T-helper 17 cell (primary cell): Measurements from ENCODE around the gene CPSF4. TPM values are rescaled to one million over a fixed set of nuclear protein-coding genes. Genes with fewer than 3 reads are reported as not detected.

Source experiments
- ATAC-seq: fragments of 150-1000 bp; cut with Tn5 transposase; 2 replicates; pipeline ENCODE4 v1.10.0; 2021; ENCODE audit warnings: mild to moderate bottlenecking, moderate library complexity
- DNase-seq, 3 donors: peaks; one replicate each; pipeline versions ENCODE4 v3.0.0 to v3.0.0-alpha.2; 2020 to 2021
- H3K9me3 ChIP-seq: one replicate; pipeline ENCODE4 v1.7.0; 2013; ENCODE audit warnings: low read length, mild to moderate bottlenecking; ENCODE audit not compliant: control insufficient read depth, poor library complexity, severe bottlenecking
- H3K27ac Mint-ChIP-seq: one replicate; pipeline ENCODE4 v1.8.0; 2022; ENCODE audit warnings: mild to moderate bottlenecking, moderate library complexity, mixed read lengths
- H3K27me3 Mint-ChIP-seq: one replicate; pipeline ENCODE4 v1.8.0; 2022; ENCODE audit warnings: mixed read lengths
- H3K36me3 Mint-ChIP-seq: one replicate; pipeline ENCODE4 v1.8.0; 2022; ENCODE audit warnings: low read depth, mixed read lengths
- H3K4me1 Mint-ChIP-seq: one replicate; pipeline ENCODE4 v1.8.0; 2022; ENCODE audit warnings: mild to moderate bottlenecking, mixed read lengths
- H3K4me3 Mint-ChIP-seq: one replicate; pipeline ENCODE4 v1.8.0; 2022; ENCODE audit warnings: mild to moderate bottlenecking, moderate library complexity, mixed read lengths
- total RNA-seq, 4 donors: library from RNA in 2 of 4; stranded (reverse) in 2 of 4; gene quantifications; one replicate each; pipeline ENCODE4 v1.2.3 and lab custom pipeline; 2022 to 2026

The CPSF4 gene
- total RNA-seq, 2 donors from 2014 or later: 35.0 to 42.9 TPM

- no peak for DNase-seq
- no peaks in the 10 kb centered on the region for H3K27me3 Mint-ChIP-seq
Measured at GRCh38 chr7:99447943-99448342, 9.2 kb downstream of the CPSF4 start.

GRCh38 chr7:99448855-99449254, 10.1 kb downstream of the CPSF4 start:
- DNase-seq (no peak), ATAC-seq (no peak)
- Mint-ChIP-seq H3K4me3 (no peak overlapping the region), H3K27ac (no peak overlapping the region), H3K27me3 (no peaks in the 10 kb centered on the region), H3K4me1 (peaks cover 7% of the 10 kb centered on the region), H3K36me3 (peaks cover 3% of the 10 kb centered on the region)
- H3K9me3 ChIP-seq: no peaks in the 10 kb centered on the region

More at GRCh38 chr7:99447943-99448342, 9.2 kb downstream of the CPSF4 start:
- no peak overlapping the region for H3K4me3 Mint-ChIP-seq
- ATAC-seq: no peak
- H3K27ac Mint-ChIP-seq: no peak overlapping the region
- peaks cover 4% of the 10 kb centered on the region for H3K36me3 Mint-ChIP-seq
- no peaks in the 10 kb centered on the region for H3K9me3 ChIP-seq
- H3K4me1 Mint-ChIP-seq: peaks cover 10% of the 10 kb centered on the region

- no peaks in the 10 kb centered on the region for H3K27me3 Mint-ChIP-seq
- no peak overlapping the region for H3K4me3 Mint-ChIP-seq
- no peaks in the 10 kb centered on the region for H3K9me3 ChIP-seq
- no peak overlapping the region for H3K27ac Mint-ChIP-seq
- no peak for ATAC-seq
- peaks cover 4% of the 10 kb centered on the region for H3K36me3 Mint-ChIP-seq
- H3K4me1 Mint-ChIP-seq: peaks cover 7% of the 10 kb centered on the region
- DNase-seq: no peak
Measured at GRCh38 chr7:99449326-99449725, 10.6 kb downstream of the CPSF4 start.

DNA sequence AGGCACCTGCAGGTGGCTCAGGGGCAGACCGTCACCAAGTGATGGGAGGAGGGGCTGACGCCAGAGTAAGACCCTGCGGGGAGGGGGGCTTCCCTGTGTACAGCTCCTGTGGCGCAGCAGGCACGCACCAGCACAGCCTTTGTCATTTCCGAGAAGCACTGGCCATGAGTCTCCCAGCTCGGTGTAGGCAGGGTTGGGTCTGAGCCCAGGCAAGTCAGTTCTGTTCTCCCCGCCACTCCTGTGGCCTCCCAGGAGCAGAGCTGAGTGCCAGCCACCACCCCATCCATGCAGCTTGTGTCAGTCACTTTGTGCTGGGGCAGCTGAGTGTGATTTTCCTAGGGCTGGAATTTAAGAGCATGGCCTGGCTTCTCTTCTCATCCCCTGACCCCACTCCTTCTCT, 13.2 kb downstream of the CPSF4 start:
- no peaks in the 10 kb centered on the region for H3K27me3 Mint-ChIP-seq
- no peaks in the 10 kb centered on the region for H3K9me3 ChIP-seq
- H3K36me3 Mint-ChIP-seq: peaks cover 6% of the 10 kb centered on the region
- DNase-seq: no peak
- no peak for ATAC-seq
- H3K4me1 Mint-ChIP-seq: peaks cover 9% of the 10 kb centered on the region
- H3K4me3 Mint-ChIP-seq: no peak overlapping the region
- H3K27ac Mint-ChIP-seq: no peak overlapping the region

- ATAC-seq: no peak
- DNase-seq: no peak
- no peak overlapping the region for H3K27ac Mint-ChIP-seq
- peaks cover 11% of the 10 kb centered on the region for H3K4me1 Mint-ChIP-seq
- no peak overlapping the region for H3K4me3 Mint-ChIP-seq
- H3K27me3 Mint-ChIP-seq: no peaks in the 10 kb centered on the region
- H3K9me3 ChIP-seq: no peaks in the 10 kb centered on the region
- peaks cover 6% of the 10 kb centered on the region for H3K36me3 Mint-ChIP-seq
Measured at GRCh38 chr7:99452541-99452940, 13.8 kb downstream of the CPSF4 start.

DNA sequence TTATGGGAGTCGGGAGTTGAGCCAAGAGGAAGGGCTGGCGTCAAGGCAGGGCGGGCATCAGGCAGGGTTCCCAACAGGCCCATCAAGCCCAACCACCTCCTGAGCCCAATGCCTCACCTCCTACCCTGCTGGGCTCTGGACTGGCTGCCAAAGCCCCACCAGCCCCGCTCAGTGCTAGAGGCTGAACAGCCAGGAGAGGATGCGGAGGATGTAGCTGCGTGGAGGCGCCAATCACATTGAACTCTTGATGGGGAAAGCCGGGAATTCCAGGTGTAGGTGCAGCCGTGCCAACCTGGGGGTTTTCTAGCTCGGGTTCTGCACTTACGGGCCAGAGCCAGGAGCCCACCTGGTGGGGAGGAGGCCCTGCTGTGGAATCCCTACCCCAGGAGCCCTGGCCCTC, 14.4 kb downstream of the CPSF4 start:
- DNase-seq (no peak), ATAC-seq (no peak)
- peaks cover 11% of the 10 kb centered on the region for H3K4me1 Mint-ChIP-seq
- no peak overlapping the region for H3K4me3 Mint-ChIP-seq
- peaks cover 6% of the 10 kb centered on the region for H3K36me3 Mint-ChIP-seq
- no peak overlapping the region for H3K27ac Mint-ChIP-seq
- no peaks in the 10 kb centered on the region for H3K27me3 Mint-ChIP-seq
- no peaks in the 10 kb centered on the region for H3K9me3 ChIP-seq

DNA sequence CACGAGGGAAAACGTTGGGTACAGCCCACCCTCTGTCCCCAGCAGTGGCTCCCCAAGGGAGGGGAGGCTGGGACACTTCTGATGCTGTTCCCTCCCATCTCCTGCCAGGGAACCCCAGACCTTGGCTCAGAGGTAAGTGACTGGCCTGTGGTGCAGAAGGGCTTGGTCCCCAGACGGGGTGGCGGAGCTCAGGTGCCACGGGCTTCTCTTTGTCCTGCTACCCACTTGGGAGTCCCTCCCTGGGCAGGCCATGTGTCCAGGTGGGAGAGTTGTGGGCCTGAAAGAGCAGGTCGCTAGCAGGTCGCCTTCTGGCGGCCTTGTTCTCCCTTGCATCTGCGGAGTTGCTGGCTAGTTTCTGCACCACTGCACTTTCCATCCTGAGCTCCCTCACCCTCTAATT, 17.1 kb downstream of the CPSF4 start:
- DNase-seq: no peak
- Mint-ChIP-seq H3K4me3 (no peak overlapping the region), H3K27ac (no peak overlapping the region), H3K27me3 (no peaks in the 10 kb centered on the region), H3K4me1 (peaks cover 18% of the 10 kb centered on the region), H3K36me3 (peaks cover 6% of the 10 kb centered on the region)
- no peaks in the 10 kb centered on the region for H3K9me3 ChIP-seq
- no peak for ATAC-seq

GRCh38 chr7:99456288-99456687, 17.5 kb downstream of the CPSF4 start:
- no peak overlapping the region for H3K4me3 Mint-ChIP-seq
- peaks cover 15% of the 10 kb centered on the region for H3K4me1 Mint-ChIP-seq
- ATAC-seq: no peak
- no peak overlapping the region for H3K27ac Mint-ChIP-seq
- peaks cover 6% of the 10 kb centered on the region for H3K36me3 Mint-ChIP-seq
- no peaks in the 10 kb centered on the region for H3K9me3 ChIP-seq
- no peak for DNase-seq
- no peaks in the 10 kb centered on the region for H3K27me3 Mint-ChIP-seq

DNA sequence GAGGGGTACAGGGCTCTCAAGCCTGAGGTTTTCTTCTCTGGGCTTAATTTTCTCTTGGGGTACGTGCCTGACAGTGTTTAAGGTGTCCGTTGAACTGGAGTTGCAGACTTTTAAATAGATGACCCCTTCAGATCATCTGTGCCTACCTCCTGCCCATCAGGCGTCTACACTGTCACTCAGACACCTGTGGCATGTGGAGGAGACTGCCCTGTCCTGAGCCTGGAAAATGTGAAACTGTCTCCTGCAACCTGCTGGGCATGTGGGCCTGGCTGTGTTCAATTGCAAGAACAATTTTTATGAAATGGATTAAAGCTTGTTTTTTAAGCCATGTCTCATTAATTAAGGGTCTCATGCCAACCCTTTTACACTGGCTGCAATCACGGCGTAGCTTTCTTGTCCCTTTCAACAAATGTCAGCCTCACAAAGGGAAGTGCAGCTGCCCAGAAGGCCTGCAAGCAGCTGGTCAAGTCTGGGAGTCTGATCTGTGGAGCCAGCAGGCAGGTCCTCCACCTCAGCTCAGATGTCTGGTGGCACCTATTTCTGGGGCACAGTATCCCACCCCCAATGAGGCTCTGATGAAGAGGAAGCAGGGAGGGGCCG, 18.4 kb downstream of the CPSF4 start:
- H3K9me3 ChIP-seq: no peaks in the 10 kb centered on the region
- ATAC-seq (no peak), DNase-seq (no peak)
- Mint-ChIP-seq H3K4me1 (peaks cover 15% of the 10 kb centered on the region), H3K4me3 (no peak overlapping the region), H3K27me3 (no peaks in the 10 kb centered on the region), H3K27ac (peak overlapping the region; percentile 43), H3K36me3 (peaks cover 6% of the 10 kb centered on the region)

GRCh38 chr7:99457650-99458493, 19.1 kb downstream of the CPSF4 start:
- no peak for DNase-seq
- ATAC-seq: no peak
- H3K4me3 Mint-ChIP-seq: no peak overlapping the region
- no peak overlapping the region for H3K27ac Mint-ChIP-seq
- H3K27me3 Mint-ChIP-seq: no peaks in the 10 kb centered on the region
- H3K9me3 ChIP-seq: no peaks in the 10 kb centered on the region
- peaks cover 6% of the 10 kb centered on the region for H3K36me3 Mint-ChIP-seq
- peaks cover 18% of the 10 kb centered on the region for H3K4me1 Mint-ChIP-seq

DNA sequence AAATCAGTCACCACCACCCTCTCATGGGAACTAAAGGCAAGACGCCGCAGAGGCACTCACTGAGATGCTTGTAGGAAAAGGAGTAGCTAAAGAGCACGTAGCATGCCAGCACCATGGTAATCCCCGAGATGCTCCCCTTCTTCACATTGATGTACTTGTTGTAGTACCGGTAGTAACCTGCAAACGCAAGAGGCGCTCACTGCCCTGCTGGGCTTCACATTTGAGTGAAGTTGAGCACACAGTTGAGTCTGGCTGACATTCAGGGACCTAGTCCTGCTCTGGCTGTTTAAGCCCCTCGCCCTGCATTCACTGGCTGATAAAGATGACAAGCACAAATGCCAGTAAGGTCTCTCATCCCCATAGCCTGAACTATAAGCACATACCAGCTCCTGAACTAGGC, 20.3 kb downstream of the CPSF4 start:
- ATAC-seq (peak; percentile 60), DNase-seq (no peak)
- Mint-ChIP-seq H3K36me3 (peaks cover 3% of the 10 kb centered on the region), H3K27me3 (no peaks in the 10 kb centered on the region), H3K27ac (no peak overlapping the region), H3K4me3 (no peak overlapping the region), H3K4me1 (peaks cover 22% of the 10 kb centered on the region)
- no peaks in the 10 kb centered on the region for H3K9me3 ChIP-seq

GRCh38 chr7:99460651-99461050, 21.9 kb downstream of the CPSF4 start:
- ATAC-seq (no peak), DNase-seq (no peak)
- H3K36me3 Mint-ChIP-seq: peaks cover 2% of the 10 kb centered on the region
- peak overlapping the region; percentile 78 for H3K27ac Mint-ChIP-seq
- no peak overlapping the region for H3K4me3 Mint-ChIP-seq
- no peaks in the 10 kb centered on the region for H3K27me3 Mint-ChIP-seq
- H3K4me1 Mint-ChIP-seq: peaks cover 31% of the 10 kb centered on the region
- H3K9me3 ChIP-seq: no peaks in the 10 kb centered on the region

DNA sequence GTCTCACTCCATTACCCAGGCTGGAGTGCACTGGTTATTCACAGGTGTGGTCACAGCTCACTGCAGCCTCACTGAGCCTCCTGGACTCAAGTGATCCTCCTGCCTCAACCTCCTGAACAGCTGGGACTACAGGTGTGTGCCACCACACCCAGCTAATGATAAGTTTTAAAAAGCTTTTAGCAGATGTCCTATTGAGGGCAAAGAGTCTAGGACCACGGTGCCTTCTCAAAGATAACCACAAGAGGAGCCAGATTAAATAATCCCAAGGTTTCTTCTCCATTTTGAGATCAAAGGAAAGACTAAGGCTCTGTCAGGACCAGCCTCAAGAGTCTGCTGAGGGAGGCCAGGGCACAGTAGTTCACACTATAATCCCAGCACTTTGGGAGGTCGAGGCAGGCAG, 22.5 kb downstream of the CPSF4 start:
- H3K36me3 Mint-ChIP-seq: peaks cover 2% of the 10 kb centered on the region
- DNase-seq (no peak), ATAC-seq (no peak)
- H3K9me3 ChIP-seq: no peaks in the 10 kb centered on the region
- peaks cover 35% of the 10 kb centered on the region for H3K4me1 Mint-ChIP-seq
- no peaks in the 10 kb centered on the region for H3K27me3 Mint-ChIP-seq
- no peak overlapping the region for H3K4me3 Mint-ChIP-seq
- no peak overlapping the region for H3K27ac Mint-ChIP-seq

GRCh38 chr7:99465421-99465768, 26.7 kb downstream of the CPSF4 start:
- Mint-ChIP-seq H3K4me1 (peaks cover 27% of the 10 kb centered on the region), H3K36me3 (peaks cover 1% of the 10 kb centered on the region), H3K27ac (peak overlapping the region; percentile 93), H3K27me3 (no peaks in the 10 kb centered on the region), H3K4me3 (peak overlapping the region; percentile 96)
- DNase-seq (no peak), ATAC-seq (peak; percentile 5)
- H3K9me3 ChIP-seq: no peaks in the 10 kb centered on the region
